ENCODE data around the gene RHPN2.
"Not testable (repeated sequence)": the region's sequence is repeated elsewhere in the genome, so short reads cannot be mapped to it uniquely, and the experiment has no call there.

The RHPN2 gene

DNA sequence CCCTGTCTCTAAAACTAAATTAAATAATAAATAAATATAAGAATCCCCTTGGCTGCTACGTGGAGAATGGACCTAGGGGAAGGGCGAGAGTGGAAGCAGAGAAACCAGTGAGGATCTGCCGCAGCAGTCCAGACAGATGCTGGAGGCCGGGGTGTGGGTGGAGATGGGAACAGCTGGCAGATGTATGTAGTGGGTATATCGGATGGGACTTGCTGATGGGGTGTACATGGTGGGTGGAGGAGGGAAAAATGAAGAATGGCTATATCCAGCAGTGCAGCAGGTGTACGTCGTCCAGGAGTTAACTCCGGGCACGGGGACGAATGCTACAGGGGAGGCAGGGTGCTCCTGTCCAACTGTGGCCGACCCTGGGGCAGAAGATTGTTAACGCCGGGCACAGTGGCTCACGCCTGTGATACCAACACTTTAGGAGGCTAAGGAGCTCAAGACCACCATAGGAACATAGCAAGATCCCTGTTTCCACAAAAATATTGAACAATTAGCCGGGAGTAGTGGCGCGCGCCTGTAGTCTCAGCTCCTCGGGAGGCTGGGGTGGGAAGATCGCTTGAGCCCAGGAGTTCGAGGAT is 93.6 kb downstream of the RHPN2 start:
- no peak for DNase-seq

DNA sequence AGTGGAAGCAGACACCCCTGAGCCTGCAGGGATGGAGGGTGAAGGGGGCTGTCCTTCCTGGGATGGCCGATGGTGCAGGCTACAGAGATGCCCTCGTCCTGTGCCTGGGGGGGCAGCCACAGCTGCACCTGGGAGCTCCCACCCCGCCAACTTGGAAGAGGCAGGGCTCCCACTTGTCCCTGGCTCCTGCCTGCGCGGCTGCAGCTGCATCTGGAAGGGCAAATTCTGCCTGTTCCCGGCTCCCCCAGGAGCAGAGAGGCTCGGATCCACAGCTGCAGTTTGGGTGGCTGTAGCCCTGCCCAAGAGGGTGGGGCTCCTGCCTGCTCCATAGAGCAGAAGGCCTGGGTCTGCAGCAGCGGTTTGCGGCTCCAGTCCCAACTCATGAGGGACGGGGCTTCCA is 95.1 kb downstream of the RHPN2 start:
- no peak for DNase-seq

DNA sequence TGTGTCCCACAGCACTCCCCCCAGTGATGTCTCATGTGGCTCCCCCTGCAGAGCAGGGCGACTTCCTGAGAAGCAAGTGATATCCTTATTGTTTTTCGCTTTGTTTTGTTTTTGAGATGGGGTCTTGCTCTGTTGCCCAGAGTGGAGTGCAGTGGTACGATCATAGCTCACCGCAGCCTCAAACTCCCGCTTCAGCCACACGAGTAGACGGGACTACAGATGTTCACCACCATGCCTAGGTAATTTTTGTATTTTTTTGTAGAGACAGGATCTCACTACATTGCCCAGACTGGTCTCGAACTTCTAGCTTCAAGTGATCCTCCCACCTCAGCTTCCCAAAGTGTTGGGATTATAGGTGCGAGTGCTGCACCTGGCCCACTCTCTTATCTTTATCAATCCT is 97.9 kb downstream of the RHPN2 start:
- no peak for DNase-seq

DNA sequence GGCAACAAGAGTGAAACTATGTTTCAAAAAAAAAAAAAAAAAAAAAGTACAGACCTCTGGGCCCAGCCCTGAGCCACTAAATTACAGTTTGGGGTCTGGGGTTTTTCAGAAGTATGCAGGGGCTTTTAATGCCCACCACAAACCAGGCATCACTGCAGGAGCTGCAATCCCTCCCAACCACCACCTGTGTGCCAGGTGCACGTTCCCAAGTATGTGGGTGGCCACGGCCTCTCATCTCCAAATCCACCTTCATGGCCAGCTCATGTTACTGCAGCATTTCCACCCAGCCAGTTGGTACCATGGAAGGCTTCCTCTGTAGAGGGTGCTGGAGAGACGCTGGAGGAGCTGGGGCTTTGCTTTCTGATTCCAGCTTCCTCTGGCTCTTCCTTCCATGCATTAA is 119.4 kb downstream of the RHPN2 start:
- no peak for DNase-seq

DNA sequence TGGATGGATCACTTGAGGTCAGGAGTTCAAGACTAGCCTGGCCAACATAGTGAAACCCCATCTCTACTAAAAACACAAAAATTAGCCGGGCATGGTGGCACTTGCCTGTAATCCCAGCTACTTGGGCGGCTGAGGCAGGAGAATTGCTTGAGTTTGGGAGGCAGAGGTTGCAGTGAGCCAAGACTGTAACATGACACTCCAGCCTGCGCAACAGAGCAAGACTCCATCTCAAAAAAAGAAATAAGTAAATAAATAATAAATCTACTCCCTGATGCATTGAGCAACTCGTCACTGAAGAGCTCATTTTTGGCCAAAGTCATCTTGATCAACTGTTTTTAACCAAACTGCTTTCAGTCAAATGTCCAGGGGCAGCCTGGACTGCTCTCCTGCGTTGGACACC is 123.4 kb downstream of the RHPN2 start:
- not testable (repeated sequence) for DNase-seq

DNA sequence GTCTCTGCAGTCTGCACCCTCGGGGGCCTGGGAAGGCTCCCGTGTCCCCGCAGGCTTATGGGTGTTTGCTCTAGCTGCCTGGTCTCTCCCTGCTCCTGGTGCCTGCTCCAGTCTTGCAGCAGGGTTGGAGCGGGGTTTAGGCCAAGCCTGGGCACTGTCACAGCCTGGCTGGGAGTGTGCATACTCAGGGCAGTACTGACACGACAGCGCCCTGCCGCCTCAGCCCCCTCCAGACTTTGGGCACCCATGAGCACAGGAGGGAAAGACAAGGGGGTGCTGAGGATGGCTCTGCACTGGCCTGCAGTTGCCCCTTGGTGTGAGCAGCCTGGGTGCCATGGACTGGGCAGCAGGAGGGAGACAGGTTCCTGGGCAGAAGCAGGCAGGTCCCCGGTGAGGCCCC is 128.6 kb downstream of the RHPN2 start:
- no peak for DNase-seq

DNA sequence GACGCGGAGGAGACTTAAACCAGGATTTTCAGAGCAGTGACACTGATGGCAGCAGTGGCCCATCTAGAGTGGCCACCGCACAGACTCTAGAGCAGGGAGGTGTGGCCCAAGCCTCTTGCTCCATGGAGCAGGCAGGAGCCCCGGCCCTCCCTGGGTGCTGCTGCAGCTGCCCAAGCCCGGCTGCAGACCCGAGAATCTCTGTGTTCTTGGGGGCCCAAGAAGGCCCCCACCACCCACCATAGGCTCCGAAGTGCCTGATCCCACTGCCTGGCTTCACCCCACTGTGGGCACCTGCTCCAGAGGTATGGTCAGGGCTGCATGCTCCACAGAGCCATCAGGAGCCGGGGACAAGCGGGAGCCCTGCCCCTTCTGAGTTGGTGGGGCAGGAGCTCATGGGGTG is 129.1 kb downstream of the RHPN2 start:
- no peak for DNase-seq

DNA sequence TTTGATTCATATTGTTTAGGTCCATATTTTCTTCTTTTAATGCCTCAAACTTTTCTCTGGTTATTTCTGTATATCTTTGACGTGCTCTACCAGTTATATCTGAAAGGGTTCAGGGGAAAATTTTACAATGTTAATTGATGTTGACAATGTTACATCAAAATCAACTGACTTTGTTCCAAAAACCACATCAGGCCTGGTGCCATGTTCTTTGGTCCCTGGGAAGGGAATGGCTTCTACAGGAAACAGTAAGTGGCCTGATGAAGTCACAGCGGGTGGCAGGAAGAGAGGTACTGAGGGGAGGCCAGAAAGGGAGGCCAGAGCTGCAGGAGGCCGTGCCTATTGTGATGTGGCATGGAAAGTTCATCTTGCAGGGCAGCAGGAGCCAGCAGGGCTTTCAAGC is 131.1 kb downstream of the RHPN2 start:
- DNase-seq: no peak

DNA sequence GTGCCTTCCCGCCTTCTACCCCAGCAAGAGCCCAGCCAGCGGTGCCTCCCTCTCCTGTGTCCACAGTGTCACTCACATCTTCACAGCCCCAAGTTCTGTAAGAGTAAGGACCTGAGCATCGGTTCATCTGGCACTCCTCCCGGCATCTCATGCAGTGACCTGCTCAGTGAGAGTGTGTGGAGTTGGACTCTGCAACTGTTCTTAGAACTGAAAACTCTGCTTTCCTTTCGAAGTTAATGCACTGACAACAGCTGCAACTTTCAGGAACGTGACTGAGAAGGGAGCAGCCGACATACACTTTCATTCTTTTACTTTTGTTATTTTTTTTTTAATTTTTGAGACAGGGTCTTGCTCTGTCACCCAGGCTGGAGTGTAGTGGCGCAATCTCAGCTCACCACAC is 134.1 kb downstream of the RHPN2 start:
- no peak for DNase-seq

DNA sequence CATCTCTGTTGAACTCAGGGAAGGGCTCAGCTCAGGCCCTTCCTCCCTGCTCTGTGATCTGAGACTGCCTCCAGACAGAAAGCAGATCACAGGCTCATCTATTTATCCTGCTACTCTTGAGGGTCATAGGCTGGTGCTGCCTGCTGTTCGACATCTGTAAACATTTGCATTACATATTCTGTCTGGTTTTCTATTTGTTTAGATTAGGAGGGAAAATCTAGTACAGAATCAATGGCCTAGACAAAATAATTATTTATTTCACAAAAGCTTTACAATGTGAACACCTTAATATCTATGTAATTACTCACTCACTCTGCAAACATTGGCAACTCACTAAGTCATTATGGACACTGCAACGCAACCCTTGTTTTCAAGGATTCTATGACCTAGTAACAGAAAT is 135.9 kb downstream of the RHPN2 start:
- no peak for DNase-seq
